ENCODE data around the gene SPIRE2. TPM values are rescaled to one million over a fixed set of nuclear protein-coding genes. Genes with fewer than 3 reads are reported as not detected.

SPIRE2 gene
- total and polyA plus RNA-seq, 2 of the 13 experiments (the other 11 are each of a cell fraction or from before 2014, with no cell fraction given): 13.3 to 37.5 TPM

DNA sequence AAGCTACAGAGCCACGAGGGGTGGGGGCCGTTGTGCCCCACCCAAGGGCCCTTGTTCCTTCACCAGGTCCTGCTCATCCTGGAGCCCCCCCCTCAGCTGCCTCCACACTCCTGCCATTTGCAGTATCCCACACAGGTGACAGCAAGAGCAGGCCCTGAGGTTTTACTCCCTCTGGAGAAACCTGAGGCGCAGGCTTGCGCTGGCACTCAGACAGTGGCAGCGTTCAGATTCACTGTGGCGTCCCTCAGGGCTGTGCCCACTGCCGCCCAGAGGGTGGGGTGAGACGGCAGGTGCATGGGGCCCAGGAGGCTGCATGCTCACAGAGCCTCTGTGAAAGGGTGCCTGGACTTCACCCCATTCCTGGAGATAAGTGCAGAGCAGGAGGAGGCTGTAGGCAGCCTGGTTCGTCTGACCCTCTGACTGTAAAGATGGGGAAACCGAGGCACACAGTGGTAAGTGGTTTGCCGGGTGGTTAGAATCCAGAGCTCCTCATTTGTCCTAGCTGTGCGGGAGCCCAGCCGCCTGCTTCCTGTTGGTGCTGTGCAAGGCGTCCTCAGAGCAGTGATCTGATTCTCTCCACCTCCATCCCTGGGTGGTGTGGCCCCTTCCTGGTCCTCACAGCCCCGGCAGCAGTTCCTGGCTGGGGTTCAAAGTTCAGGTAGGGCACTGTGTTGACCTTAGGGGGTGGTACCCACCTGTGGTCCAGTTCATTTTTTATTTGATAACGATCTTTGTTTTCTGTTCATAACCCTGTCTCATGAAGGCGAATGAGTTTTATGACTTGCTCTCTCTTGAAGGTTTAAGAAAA, 1.6 kb downstream of the SPIRE2 start (continued):
- TF ChIP-seq, protein P1, sequence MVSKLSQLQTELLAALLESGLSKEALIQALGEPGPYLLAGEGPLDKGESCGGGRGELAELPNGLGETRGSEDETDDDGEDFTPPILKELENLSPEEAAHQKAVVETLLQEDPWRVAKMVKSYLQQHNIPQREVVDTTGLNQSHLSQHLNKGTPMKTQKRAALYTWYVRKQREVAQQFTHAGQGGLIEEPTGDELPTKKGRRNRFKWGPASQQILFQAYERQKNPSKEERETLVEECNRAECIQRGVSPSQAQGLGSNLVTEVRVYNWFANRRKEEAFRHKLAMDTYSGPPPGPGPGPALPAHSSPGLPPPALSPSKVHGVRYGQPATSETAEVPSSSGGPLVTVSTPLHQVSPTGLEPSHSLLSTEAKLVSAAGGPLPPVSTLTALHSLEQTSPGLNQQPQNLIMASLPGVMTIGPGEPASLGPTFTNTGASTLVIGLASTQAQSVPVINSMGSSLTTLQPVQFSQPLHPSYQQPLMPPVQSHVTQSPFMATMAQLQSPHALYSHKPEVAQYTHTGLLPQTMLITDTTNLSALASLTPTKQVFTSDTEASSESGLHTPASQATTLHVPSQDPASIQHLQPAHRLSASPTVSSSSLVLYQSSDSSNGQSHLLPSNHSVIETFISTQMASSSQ (IDR thresholded peaks at IDR 0.05; ENCODE audit: low read depth): no peak
- TF ChIP-seq, protein P1 (CRISPR knock-in tag; IDR thresholded peaks at IDR 0.05; ENCODE audit: borderline replicate concordance): peak; percentile 60; the same call in 1 of the 2 replicates
- TF ChIP-seq, protein P2, sequence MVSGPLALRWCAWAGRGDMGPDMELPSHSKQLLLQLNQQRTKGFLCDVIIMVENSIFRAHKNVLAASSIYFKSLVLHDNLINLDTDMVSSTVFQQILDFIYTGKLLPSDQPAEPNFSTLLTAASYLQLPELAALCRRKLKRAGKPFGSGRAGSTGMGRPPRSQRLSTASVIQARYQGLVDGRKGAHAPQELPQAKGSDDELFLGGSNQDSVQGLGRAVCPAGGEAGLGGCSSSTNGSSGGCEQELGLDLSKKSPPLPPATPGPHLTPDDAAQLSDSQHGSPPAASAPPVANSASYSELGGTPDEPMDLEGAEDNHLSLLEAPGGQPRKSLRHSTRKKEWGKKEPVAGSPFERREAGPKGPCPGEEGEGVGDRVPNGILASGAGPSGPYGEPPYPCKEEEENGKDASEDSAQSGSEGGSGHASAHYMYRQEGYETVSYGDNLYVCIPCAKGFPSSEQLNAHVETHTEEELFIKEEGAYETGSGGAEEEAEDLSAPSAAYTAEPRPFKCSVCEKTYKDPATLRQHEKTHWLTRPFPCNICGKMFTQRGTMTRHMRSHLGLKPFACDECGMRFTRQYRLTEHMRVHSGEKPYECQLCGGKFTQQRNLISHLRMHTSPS (CRISPR knock-in tag; IDR thresholded peaks at IDR 0.05; ENCODE audit: low read depth): peak; percentile 96
- TF ChIP-seq ZSCAN20 (CRISPR knock-in tag; IDR thresholded peaks at IDR 0.05; ENCODE audit: borderline replicate concordance): no peak
- TF ChIP-seq SALL1 (CRISPR knock-in tag; IDR thresholded peaks at IDR 0.05): peak; percentile 94
- TF ChIP-seq, protein P3, sequence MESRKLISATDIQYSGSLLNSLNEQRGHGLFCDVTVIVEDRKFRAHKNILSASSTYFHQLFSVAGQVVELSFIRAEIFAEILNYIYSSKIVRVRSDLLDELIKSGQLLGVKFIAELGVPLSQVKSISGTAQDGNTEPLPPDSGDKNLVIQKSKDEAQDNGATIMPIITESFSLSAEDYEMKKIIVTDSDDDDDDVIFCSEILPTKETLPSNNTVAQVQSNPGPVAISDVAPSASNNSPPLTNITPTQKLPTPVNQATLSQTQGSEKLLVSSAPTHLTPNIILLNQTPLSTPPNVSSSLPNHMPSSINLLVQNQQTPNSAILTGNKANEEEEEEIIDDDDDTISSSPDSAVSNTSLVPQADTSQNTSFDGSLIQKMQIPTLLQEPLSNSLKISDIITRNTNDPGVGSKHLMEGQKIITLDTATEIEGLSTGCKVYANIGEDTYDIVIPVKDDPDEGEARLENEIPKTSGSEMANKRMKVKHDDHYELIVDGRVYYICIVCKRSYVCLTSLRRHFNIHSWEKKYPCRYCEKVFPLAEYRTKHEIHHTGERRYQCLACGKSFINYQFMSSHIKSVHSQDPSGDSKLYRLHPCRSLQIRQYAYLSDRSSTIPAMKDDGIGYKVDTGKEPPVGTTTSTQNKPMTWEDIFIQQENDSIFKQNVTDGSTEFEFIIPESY (CRISPR knock-in tag; IDR thresholded peaks at IDR 0.05): no peak; the same call in 1 of the 2 replicates
- TF ChIP-seq, protein P4, sequence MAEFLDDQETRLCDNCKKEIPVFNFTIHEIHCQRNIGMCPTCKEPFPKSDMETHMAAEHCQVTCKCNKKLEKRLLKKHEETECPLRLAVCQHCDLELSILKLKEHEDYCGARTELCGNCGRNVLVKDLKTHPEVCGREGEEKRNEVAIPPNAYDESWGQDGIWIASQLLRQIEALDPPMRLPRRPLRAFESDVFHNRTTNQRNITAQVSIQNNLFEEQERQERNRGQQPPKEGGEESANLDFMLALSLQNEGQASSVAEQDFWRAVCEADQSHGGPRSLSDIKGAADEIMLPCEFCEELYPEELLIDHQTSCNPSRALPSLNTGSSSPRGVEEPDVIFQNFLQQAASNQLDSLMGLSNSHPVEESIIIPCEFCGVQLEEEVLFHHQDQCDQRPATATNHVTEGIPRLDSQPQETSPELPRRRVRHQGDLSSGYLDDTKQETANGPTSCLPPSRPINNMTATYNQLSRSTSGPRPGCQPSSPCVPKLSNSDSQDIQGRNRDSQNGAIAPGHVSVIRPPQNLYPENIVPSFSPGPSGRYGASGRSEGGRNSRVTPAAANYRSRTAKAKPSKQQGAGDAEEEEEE (CRISPR knock-in tag; IDR thresholded peaks at IDR 0.05; ENCODE audit: borderline replicate concordance): no peak
- TF ChIP-seq SP5 (CRISPR knock-in tag; IDR thresholded peaks at IDR 0.05; ENCODE audit: borderline replicate concordance, low read depth): no peak
- 0 out of 2 replicates have a peak, but pooled peaks have one; percentile 30 for TF ChIP-seq ZNF558 (CRISPR knock-in tag; IDR thresholded peaks at IDR 0.05; ENCODE audit: borderline replicate concordance)
- TF ChIP-seq ZNF605 (CRISPR knock-in tag; IDR thresholded peaks at IDR 0.05): peak; percentile 77
- TF ChIP-seq, protein P5, sequence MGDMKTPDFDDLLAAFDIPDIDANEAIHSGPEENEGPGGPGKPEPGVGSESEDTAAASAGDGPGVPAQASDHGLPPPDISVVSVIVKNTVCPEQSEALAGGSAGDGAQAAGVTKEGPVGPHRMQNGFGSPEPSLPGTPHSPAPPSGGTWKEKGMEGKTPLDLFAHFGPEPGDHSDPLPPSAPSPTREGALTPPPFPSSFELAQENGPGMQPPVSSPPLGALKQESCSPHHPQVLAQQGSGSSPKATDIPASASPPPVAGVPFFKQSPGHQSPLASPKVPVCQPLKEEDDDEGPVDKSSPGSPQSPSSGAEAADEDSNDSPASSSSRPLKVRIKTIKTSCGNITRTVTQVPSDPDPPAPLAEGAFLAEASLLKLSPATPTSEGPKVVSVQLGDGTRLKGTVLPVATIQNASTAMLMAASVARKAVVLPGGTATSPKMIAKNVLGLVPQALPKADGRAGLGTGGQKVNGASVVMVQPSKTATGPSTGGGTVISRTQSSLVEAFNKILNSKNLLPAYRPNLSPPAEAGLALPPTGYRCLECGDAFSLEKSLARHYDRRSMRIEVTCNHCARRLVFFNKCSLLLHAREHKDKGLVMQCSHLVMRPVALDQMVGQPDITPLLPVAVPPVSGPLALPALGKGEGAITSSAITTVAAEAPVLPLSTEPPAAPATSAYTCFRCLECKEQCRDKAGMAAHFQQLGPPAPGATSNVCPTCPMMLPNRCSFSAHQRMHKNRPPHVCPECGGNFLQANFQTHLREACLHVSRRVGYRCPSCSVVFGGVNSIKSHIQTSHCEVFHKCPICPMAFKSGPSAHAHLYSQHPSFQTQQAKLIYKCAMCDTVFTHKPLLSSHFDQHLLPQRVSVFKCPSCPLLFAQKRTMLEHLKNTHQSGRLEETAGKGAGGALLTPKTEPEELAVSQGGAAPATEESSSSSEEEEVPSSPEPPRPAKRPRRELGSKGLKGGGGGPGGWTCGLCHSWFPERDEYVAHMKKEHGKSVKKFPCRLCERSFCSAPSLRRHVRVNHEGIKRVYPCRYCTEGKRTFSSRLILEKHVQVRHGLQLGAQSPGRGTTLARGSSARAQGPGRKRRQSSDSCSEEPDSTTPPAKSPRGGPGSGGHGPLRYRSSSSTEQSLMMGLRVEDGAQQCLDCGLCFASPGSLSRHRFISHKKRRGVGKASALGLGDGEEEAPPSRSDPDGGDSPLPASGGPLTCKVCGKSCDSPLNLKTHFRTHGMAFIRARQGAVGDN (CRISPR knock-in tag; IDR thresholded peaks at IDR 0.05): peak; percentile 84
- TF ChIP-seq NR2F2 (IDR thresholded peaks at IDR 0.05; ENCODE audit: borderline replicate concordance, low read depth): peak; percentile 51; the same call in 1 of the 2 replicates
- no peak for TF ChIP-seq HHEX (CRISPR knock-in tag; IDR thresholded peaks at IDR 0.05)
- no peak for TF ChIP-seq MZF1 (CRISPR knock-in tag; IDR thresholded peaks at IDR 0.05; ENCODE audit: borderline replicate concordance)

Measured in HepG2 (cell line).